Upper lobe of left lung (tissue), 4 donors: Measurements from ENCODE around the gene SNAP47.

ENCODE experiments used
- CTCF ChIP-seq, 6 experiments: fragments of 450-650 bp in 4 of 6; fragments of 200-600 bp in 2 of 6; sonication (generic) in 2 of 6; IDR thresholded peaks; one replicate each; pipeline ENCODE4 v1.5.1; 2016 to 2019; ENCODE audit warnings: antibody characterized with exemption in 6 of 6
- EP300 ChIP-seq, 4 donors: sonication (generic); formaldehyde crosslinking; IDR thresholded peaks; one replicate each; pipeline ENCODE4 v1.5.1; 2017; ENCODE audit warnings: antibody characterized with exemption in 4 of 4, control low read depth in 2 of 4
- POLR2A ChIP-seq, 4 donors: fragments of 450-650 bp; IDR thresholded peaks; one replicate each; pipeline ENCODE4 v1.5.1; 2016 to 2017; ENCODE audit warnings: antibody characterized with exemption in 4 of 4, mild to moderate bottlenecking in 2 of 4
- POLR2AphosphoS5 ChIP-seq, 2 donors: sonication (generic); formaldehyde crosslinking; IDR thresholded peaks; one replicate each; pipeline ENCODE4 v1.5.1; 2017; ENCODE audit warnings: antibody characterized with exemption in 2 of 2

GRCh38 chr1:227780101-227781044 is 45.1 kb downstream of the SNAP47 start:
- TF ChIP-seq POLR2A (IDR thresholded peaks at IDR 0.05) (no peak), CTCF (IDR thresholded peaks at IDR 0.05) (no peak), POLR2AphosphoS5 (IDR thresholded peaks at IDR 0.05) (no peak), EP300 (IDR thresholded peaks at IDR 0.05) (no peak)
